PC-3 (cell line): ENCODE results near the gene RAB4B.

Source experiments
- EZH2 ChIP-seq: fragments of 300-600 bp; sonication (generic); IDR thresholded peaks from one replicate; pipeline ENCODE4 v1.6.1; 2017; ENCODE audit warnings: antibody characterized with exemption, mild to moderate bottlenecking, low read length; ENCODE audit not compliant: unreplicated experiment
- EZH2phosphoT487 ChIP-seq: fragments of 300-600 bp; sonication (generic); IDR thresholded peaks from 2 replicates; pipeline ENCODE4 v1.6.1; 2018; ENCODE audit warnings: mild to moderate bottlenecking, antibody characterized with exemption, low read length, borderline replicate concordance
- TF ChIP-seq, protein P1 (sequence below): fragments of 300-600 bp; sonication (generic); conservative IDR thresholded peaks from 2 replicates; pipeline ENCODE4 v1.5.1; 2017; ENCODE audit warnings: antibody characterized with exemption, low read depth, mild to moderate bottlenecking, low read length

DNA sequence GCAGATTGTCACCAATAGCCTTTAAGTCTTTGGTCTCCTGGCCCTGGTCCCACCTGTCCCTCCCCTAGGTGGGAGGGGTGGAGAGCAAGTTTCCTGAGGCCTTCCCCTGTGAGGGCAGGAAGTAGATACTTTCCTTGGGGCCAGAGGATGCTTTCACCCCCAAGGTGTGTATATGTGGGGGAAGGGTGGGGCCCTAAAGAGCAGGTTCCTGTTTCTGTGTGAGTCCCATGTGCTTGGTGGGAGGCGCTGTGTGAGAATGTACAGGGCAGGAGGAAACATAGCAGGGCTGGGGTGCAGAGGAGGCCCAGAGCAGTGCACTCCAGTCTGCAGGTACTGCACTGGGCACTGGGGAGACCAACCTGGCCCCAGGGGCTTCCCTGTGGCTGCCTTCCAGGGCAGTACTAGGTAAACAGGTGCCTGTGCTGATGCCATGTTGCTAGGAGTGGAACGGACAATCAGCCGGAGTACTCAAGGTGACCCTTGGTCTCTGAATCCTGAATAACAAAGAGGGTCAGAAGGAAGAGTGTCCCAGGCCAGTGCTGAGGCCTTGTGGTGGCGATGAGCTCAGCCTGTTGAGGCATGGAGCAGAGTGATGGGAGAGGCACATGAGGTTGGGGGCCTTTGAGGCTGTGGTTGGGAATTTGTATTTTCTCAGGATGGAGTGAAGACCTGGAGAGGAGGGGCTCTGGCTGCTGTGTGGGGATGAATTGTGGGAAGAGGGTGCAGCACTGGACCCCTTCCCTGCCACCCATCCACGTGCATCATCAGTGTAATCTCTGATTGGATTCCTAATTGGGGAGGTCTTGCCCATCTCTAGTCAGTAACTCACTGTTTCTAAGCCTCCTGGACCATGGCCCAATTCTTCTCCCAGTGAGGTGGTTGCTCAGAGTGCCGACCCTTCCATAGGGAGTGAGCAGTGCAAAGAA lies 26.1 kb downstream of the RAB4B start:
- TF ChIP-seq, protein P1, sequence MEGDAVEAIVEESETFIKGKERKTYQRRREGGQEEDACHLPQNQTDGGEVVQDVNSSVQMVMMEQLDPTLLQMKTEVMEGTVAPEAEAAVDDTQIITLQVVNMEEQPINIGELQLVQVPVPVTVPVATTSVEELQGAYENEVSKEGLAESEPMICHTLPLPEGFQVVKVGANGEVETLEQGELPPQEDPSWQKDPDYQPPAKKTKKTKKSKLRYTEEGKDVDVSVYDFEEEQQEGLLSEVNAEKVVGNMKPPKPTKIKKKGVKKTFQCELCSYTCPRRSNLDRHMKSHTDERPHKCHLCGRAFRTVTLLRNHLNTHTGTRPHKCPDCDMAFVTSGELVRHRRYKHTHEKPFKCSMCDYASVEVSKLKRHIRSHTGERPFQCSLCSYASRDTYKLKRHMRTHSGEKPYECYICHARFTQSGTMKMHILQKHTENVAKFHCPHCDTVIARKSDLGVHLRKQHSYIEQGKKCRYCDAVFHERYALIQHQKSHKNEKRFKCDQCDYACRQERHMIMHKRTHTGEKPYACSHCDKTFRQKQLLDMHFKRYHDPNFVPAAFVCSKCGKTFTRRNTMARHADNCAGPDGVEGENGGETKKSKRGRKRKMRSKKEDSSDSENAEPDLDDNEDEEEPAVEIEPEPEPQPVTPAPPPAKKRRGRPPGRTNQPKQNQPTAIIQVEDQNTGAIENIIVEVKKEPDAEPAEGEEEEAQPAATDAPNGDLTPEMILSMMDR, result no peak
- no peak for TF ChIP-seq EZH2
- TF ChIP-seq EZH2phosphoT487, result no peak
